ENCODE data around the gene PSMG1.

DNA sequence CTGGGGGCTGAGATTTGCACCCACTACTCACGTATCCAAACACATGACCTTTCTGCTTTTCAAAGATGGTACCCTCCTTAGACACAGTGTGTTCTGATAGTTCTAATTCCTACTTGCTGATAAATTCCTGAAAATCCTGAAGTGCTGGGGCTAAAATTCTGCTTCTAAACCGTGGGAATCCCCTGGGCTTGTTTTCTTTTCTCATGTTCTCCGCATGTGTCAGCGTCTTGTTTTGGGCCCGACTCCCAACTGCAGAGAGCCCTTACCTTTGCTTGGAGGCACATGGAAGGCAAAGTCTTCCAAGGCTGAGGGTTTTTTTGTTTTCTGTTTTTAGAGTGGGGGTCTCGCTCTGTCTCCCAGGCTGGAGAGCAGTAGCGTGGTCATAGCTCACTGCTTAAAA lies 27.2 kb downstream of the PSMG1 start:
- TF ChIP-seq EZH2 (optimal IDR thresholded peaks at IDR 0.05; ENCODE audit: low read depth, low read length) (no peak), CTCF (IDR thresholded peaks at IDR 0.05; ENCODE audit: low read length) (no peak)
